Measurements from ENCODE around the gene TTF2. TPM values are rescaled to one million over a fixed set of nuclear protein-coding genes. Genes with fewer than 3 reads are reported as not detected.

TTF2 gene
- polyA plus RNA-seq, 1 experiment: 12.4 TPM

- DNase-seq (ENCODE audit: low read depth, low spot score): no peak
- H3K27me3 ChIP-seq (ENCODE audit: control insufficient read depth, insufficient read depth, low read length): no peaks in the 10 kb centered on the region
- no peak overlapping the region for H3K4me3 ChIP-seq (ENCODE audit: low read depth, low read length)
- no peak for TF ChIP-seq CTCF (IDR thresholded peaks at IDR 0.05; ENCODE audit: low read depth, low read length)
- no peak overlapping the region for H3K27ac ChIP-seq (ENCODE audit: low read depth, low read length)
- H3K9me3 ChIP-seq (ENCODE audit: control insufficient read depth, insufficient read depth, low read length): no peaks in the 10 kb centered on the region
- ChIA-PET POLR2A (no interaction called here), CTCF (interaction anchor here (2.2 kb wide), 1 partner anchor 13 kb away, joined by 6 read pairs; no protein-coding TSS in a partner anchor)
Observed at GRCh38 chr1:117135329-117135728, 75.2 kb downstream of the TTF2 start.

GRCh38 chr1:117136749-117137148, 76.6 kb downstream of the TTF2 start:
- no peaks in the 10 kb centered on the region for H3K9me3 ChIP-seq (ENCODE audit: control insufficient read depth, insufficient read depth, low read length)
- TF ChIP-seq CTCF (IDR thresholded peaks at IDR 0.05; ENCODE audit: low read depth, low read length): no peak
- no peaks in the 10 kb centered on the region for H3K27me3 ChIP-seq (ENCODE audit: control insufficient read depth, insufficient read depth, low read length)
- CTCF ChIA-PET: interaction anchor here (0.9 to 2.7 kb wide), 2 partner anchors 8 to 15 kb away, joined by 3 to 28 read pairs; no protein-coding TSS in a partner anchor
- H3K27ac ChIP-seq (ENCODE audit: low read depth, low read length): no peak overlapping the region
- H3K4me3 ChIP-seq (ENCODE audit: low read depth, low read length): no peak overlapping the region
- no peak for DNase-seq (ENCODE audit: low read depth, low spot score)
- POLR2A ChIA-PET: no interaction called here

- no peak for DNase-seq (ENCODE audit: low read depth, low spot score)
- H3K27me3 ChIP-seq (ENCODE audit: control insufficient read depth, insufficient read depth, low read length): no peaks in the 10 kb centered on the region
- ChIA-PET CTCF (interaction anchor here (0.9 to 2.7 kb wide), 2 partner anchors 9 to 15 kb away, joined by 3 to 28 read pairs; no protein-coding TSS in a partner anchor), POLR2A (no interaction called here)
- no peak overlapping the region for H3K4me3 ChIP-seq (ENCODE audit: low read depth, low read length)
- H3K27ac ChIP-seq (ENCODE audit: low read depth, low read length): no peak overlapping the region
- H3K9me3 ChIP-seq (ENCODE audit: control insufficient read depth, insufficient read depth, low read length): no peaks in the 10 kb centered on the region
- no peak for TF ChIP-seq CTCF (IDR thresholded peaks at IDR 0.05; ENCODE audit: low read depth, low read length)
Observed at GRCh38 chr1:117137281-117137855, 77.2 kb downstream of the TTF2 start.

GRCh38 chr1:117138106-117138505, 78.0 kb downstream of the TTF2 start:
- POLR2A ChIA-PET: no interaction called here
- CTCF ChIA-PET: interaction anchor here (2.7 kb wide), 1 partner anchor 9 kb away, joined by 28 read pairs; no protein-coding TSS in a partner anchor
- TF ChIP-seq CTCF (IDR thresholded peaks at IDR 0.05; ENCODE audit: low read depth, low read length): no peak
- no peak overlapping the region for H3K4me3 ChIP-seq (ENCODE audit: low read depth, low read length)
- no peak for DNase-seq (ENCODE audit: low read depth, low spot score)
- no peaks in the 10 kb centered on the region for H3K9me3 ChIP-seq (ENCODE audit: control insufficient read depth, insufficient read depth, low read length)
- no peak overlapping the region for H3K27ac ChIP-seq (ENCODE audit: low read depth, low read length)
- no peaks in the 10 kb centered on the region for H3K27me3 ChIP-seq (ENCODE audit: control insufficient read depth, insufficient read depth, low read length)

- no peaks in the 10 kb centered on the region for H3K27me3 ChIP-seq (ENCODE audit: control insufficient read depth, insufficient read depth, low read length)
- H3K4me3 ChIP-seq (ENCODE audit: low read depth, low read length): no peak overlapping the region
- POLR2A ChIA-PET: no interaction called here
- no peak overlapping the region for H3K27ac ChIP-seq (ENCODE audit: low read depth, low read length)
- CTCF ChIA-PET: interaction anchor here (2.7 kb wide), 1 partner anchor 10 kb away, joined by 28 read pairs; no protein-coding TSS in a partner anchor
- no peak for TF ChIP-seq CTCF (IDR thresholded peaks at IDR 0.05; ENCODE audit: low read depth, low read length)
- no peaks in the 10 kb centered on the region for H3K9me3 ChIP-seq (ENCODE audit: control insufficient read depth, insufficient read depth, low read length)
- no peak for DNase-seq (ENCODE audit: low read depth, low spot score)
Observed at GRCh38 chr1:117138561-117138960, 78.4 kb downstream of the TTF2 start.

All from AG04450 (cell line).